ENCODE measurements around the gene PCBP3.

PCBP3 gene

GRCh38 chr21:45818276-45818903 lies 174.9 kb downstream of the PCBP3 start:
- Histone ChIP-seq H3K9me3 (ENCODE audit: control insufficient read depth in 1 of 2, low read length in 2 of 2) (no peaks in the 10 kb centered on the region), H3K4me1 (ENCODE audit: control insufficient read depth in 1 of 2, insufficient read depth in 2 of 2, low read length in 2 of 2) (peaks cover 0 to 6% of the 10 kb centered on the region in 2 donors), H3K27ac (ENCODE audit: low read depth, low read length) (no peak overlapping the region), H3K4me3 (ENCODE audit: low read depth in 1 of 2, low read length in 2 of 2) (no peak overlapping the region), H3K27me3 (ENCODE audit: control insufficient read depth in 1 of 2, insufficient read depth in 2 of 2, low read length in 2 of 2) (peaks cover 0 to 7% of the 10 kb centered on the region in 2 donors), H3K36me3 (ENCODE audit: control insufficient read depth in 1 of 2, insufficient read depth in 2 of 2, low read length in 2 of 2) (no peaks in the 10 kb centered on the region), H3K9ac (ENCODE audit: low read depth in 1 of 2, low read length in 2 of 2) (no peak overlapping the region)

DNA sequence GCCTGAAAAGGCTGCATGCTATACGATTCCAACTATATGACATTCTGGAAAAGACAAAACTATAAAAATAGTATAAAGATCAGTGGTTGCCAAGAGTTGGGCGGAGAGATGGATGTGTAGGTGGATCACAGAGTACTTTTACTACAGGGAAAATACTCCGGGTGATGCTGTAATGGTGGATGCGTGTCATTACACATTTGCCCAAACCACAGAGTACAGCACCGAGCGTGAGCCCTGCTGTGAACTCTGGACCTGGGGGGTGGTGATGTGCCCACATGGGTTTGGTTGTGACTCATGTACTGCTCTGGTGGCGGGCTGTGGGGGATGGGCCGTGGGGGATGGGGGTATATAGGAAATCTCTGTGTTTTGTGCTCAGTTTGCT lies 175.4 kb downstream of the PCBP3 start:
- Histone ChIP-seq H3K36me3 (ENCODE audit: control insufficient read depth in 1 of 2, insufficient read depth in 2 of 2, low read length in 2 of 2) (no peaks in the 10 kb centered on the region), H3K9ac (ENCODE audit: low read depth in 1 of 2, low read length in 2 of 2) (no peak overlapping the region), H3K4me3 (ENCODE audit: low read depth in 1 of 2, low read length in 2 of 2) (no peak overlapping the region), H3K4me1 (ENCODE audit: control insufficient read depth in 1 of 2, insufficient read depth in 2 of 2, low read length in 2 of 2) (peaks cover 0 to 6% of the 10 kb centered on the region in 2 donors), H3K9me3 (ENCODE audit: control insufficient read depth in 1 of 2, low read length in 2 of 2) (no peaks in the 10 kb centered on the region), H3K27ac (ENCODE audit: low read depth, low read length) (no peak overlapping the region), H3K27me3 (ENCODE audit: control insufficient read depth in 1 of 2, insufficient read depth in 2 of 2, low read length in 2 of 2) (peaks cover 0 to 7% of the 10 kb centered on the region in 2 donors)

DNA sequence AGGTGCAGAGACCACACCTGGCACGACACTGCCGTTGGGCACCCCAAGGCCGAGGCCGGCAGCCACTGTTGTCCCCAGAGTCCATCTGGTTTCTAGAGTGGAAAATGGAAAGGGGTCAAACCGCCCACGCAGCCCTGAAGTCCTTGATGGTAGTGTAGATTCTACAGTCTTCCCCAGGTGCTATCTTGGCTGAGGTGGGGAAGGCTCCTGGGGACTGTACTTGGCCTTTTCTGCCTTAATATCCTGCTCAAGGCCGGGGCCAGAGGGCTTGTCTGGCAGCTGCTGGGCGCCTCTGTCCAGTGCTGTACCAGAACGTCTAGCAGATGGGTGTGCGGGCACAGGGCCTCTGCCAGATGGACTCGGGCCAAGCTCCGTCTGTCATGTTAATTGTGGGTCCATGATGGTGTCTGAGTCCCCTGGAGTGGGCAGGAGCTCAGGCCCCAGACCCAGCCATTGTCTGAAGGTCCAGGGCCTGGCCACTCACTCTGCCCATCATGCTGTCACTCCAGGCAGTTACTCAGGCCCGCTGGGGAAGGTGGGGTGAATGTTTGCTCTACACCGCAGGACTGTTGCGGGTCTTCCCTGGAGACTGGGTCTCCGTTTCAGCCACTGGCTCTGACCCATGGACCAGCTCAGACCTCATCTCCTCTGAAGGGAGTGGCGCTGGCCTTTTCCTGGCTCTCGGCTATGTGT lies 176.1 kb downstream of the PCBP3 start:
- Histone ChIP-seq H3K27me3 (ENCODE audit: control insufficient read depth in 1 of 2, insufficient read depth in 2 of 2, low read length in 2 of 2) (peaks cover 0 to 7% of the 10 kb centered on the region in 2 donors), H3K27ac (ENCODE audit: low read depth, low read length) (no peak overlapping the region), H3K4me1 (ENCODE audit: control insufficient read depth in 1 of 2, insufficient read depth in 2 of 2, low read length in 2 of 2) (peaks cover 0 to 6% of the 10 kb centered on the region in 2 donors), H3K9ac (ENCODE audit: low read depth in 1 of 2, low read length in 2 of 2) (no peak overlapping the region), H3K9me3 (ENCODE audit: control insufficient read depth in 1 of 2, low read length in 2 of 2) (no peaks in the 10 kb centered on the region), H3K36me3 (ENCODE audit: control insufficient read depth in 1 of 2, insufficient read depth in 2 of 2, low read length in 2 of 2) (no peaks in the 10 kb centered on the region), H3K4me3 (ENCODE audit: low read depth in 1 of 2, low read length in 2 of 2) (no peak overlapping the region)

DNA sequence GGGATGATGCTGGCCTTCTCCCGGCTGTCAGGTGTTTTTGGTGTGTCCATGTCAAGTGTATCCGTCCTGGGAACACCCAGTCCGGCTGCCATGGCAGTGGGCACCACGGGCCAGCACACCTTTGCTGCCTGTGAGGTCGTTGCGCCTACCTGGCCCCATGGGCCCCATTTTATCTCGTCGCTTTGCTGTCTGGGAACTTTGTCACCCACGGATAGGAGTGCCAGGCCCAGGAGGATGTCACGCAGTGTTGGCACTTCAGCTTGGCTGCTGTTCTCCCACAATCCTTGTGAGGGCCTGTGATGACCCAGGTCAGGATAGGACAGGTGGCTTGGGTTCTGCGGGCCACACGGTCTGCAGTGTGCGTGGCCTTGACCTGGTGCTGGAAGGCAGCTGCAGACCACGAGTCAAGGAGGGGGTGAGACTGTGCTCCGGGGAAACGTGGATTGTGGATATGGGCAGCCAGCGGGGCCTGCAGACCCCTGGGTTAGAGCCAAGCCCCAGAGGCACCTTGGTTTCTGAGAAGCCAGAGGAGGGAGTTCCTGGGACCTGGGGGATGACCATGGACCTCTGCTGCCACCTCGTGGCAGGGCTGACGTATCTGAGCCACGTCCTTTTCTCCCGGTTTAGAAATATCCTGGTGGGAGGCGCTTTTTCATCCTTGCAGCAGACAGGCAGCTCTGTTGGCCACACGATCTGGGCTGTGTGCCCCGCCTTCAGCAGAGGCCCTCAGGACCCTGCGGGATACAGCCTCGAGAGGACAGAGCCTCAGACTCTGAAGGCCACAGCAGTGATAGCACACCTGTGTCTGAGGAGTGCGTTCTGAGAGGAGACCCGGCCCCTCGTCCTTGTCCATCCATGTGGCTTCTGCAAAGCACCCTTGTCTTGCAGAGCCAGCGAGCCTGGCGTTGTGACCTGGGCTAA lies 176.9 kb downstream of the PCBP3 start:
- no peak overlapping the region for H3K9ac ChIP-seq (ENCODE audit: low read depth in 1 of 2, low read length in 2 of 2)
- H3K4me3 ChIP-seq (ENCODE audit: low read depth in 1 of 2, low read length in 2 of 2) = no peak overlapping the region
- no peaks in the 10 kb centered on the region for H3K36me3 ChIP-seq (ENCODE audit: control insufficient read depth in 1 of 2, insufficient read depth in 2 of 2, low read length in 2 of 2)
- H3K9me3 ChIP-seq (ENCODE audit: control insufficient read depth in 1 of 2, low read length in 2 of 2) = no peaks in the 10 kb centered on the region
- no peak overlapping the region for H3K27ac ChIP-seq (ENCODE audit: low read depth, low read length)
- peaks cover 0 to 7% of the 10 kb centered on the region in 2 donors for H3K27me3 ChIP-seq (ENCODE audit: control insufficient read depth in 1 of 2, insufficient read depth in 2 of 2, low read length in 2 of 2)
- H3K4me1 ChIP-seq (ENCODE audit: control insufficient read depth in 1 of 2, insufficient read depth in 2 of 2, low read length in 2 of 2) = peaks cover 0 to 6% of the 10 kb centered on the region in 2 donors

DNA sequence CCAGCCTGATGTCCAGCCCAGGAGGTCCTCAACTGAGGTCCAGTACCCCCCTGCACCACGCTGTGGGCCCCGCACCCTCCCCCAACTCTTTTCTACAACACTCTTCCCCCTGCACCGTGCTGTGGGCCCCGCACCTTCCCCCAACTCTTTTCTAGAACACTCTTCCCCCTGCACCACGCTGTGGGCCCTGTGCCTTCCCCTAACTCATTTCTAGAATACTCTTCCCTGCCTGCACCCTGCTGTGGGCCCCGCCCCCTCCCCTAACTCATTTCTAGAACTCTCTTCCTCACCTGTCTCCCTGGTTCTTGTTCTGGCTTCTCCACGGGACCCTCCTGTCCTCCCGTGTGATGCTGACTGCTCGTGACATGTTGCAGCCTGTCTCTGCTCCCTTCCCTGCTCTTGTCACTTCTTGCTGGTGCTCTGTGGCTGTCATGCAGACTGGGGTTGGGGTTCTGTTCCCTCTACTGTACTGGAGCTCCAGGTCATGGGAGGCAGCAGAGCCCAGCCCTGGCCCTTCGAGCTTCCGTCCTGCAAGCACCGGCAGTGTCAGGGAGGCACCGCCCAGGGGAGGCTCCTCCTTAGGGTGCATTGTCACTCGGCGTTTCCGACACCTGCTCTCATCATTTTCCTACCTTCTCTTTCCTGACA lies 177.9 kb downstream of the PCBP3 start:
- Histone ChIP-seq H3K36me3 (ENCODE audit: control insufficient read depth in 1 of 2, insufficient read depth in 2 of 2, low read length in 2 of 2) (no peaks in the 10 kb centered on the region), H3K4me1 (ENCODE audit: control insufficient read depth in 1 of 2, insufficient read depth in 2 of 2, low read length in 2 of 2) (peaks cover 0 to 6% of the 10 kb centered on the region in 2 donors), H3K4me3 (ENCODE audit: low read depth in 1 of 2, low read length in 2 of 2) (no peak overlapping the region), H3K27me3 (ENCODE audit: control insufficient read depth in 1 of 2, insufficient read depth in 2 of 2, low read length in 2 of 2) (peaks cover 0 to 7% of the 10 kb centered on the region in 2 donors), H3K9me3 (ENCODE audit: control insufficient read depth in 1 of 2, low read length in 2 of 2) (no peaks in the 10 kb centered on the region), H3K27ac (ENCODE audit: low read depth, low read length) (no peak overlapping the region), H3K9ac (ENCODE audit: low read depth in 1 of 2, low read length in 2 of 2) (no peak overlapping the region)

DNA sequence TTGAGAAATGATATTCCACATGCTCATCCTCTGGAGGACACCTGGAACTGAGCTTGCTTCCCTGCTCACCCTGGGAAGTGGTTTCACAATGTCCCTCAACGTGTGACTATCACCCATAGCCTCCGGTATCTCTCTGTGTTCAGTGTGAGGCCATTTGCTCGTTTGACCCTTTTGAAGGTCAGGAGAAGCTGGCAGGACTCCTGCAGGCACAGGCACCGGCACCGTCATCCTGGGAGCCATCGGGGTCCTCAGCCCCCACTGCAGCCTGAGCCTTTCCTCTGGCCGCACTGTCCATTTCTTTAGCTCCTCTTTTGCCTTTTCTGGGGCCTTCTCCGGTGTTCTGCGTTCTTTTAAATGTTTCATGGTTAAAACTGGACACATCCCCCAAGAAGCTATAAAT lies 178.5 kb downstream of the PCBP3 start:
- H3K9me3 ChIP-seq (ENCODE audit: control insufficient read depth in 1 of 2, low read length in 2 of 2) = no peaks in the 10 kb centered on the region
- H3K27me3 ChIP-seq (ENCODE audit: control insufficient read depth in 1 of 2, insufficient read depth in 2 of 2, low read length in 2 of 2) = peaks cover 0 to 7% of the 10 kb centered on the region in 2 donors
- H3K4me3 ChIP-seq (ENCODE audit: low read depth in 1 of 2, low read length in 2 of 2) = no peak overlapping the region
- H3K4me1 ChIP-seq (ENCODE audit: control insufficient read depth in 1 of 2, insufficient read depth in 2 of 2, low read length in 2 of 2) = peaks cover 0 to 6% of the 10 kb centered on the region in 2 donors
- no peaks in the 10 kb centered on the region for H3K36me3 ChIP-seq (ENCODE audit: control insufficient read depth in 1 of 2, insufficient read depth in 2 of 2, low read length in 2 of 2)
- no peak overlapping the region for H3K9ac ChIP-seq (ENCODE audit: low read depth in 1 of 2, low read length in 2 of 2)
- H3K27ac ChIP-seq (ENCODE audit: low read depth, low read length) = no peak overlapping the region

GRCh38 chr21:45822429-45823099 lies 179.0 kb downstream of the PCBP3 start:
- no peaks in the 10 kb centered on the region for H3K9me3 ChIP-seq (ENCODE audit: control insufficient read depth in 1 of 2, low read length in 2 of 2)
- no peak overlapping the region for H3K27ac ChIP-seq (ENCODE audit: low read depth, low read length)
- H3K36me3 ChIP-seq (ENCODE audit: control insufficient read depth in 1 of 2, insufficient read depth in 2 of 2, low read length in 2 of 2) = no peaks in the 10 kb centered on the region
- H3K4me3 ChIP-seq (ENCODE audit: low read depth in 1 of 2, low read length in 2 of 2) = no peak overlapping the region
- H3K27me3 ChIP-seq (ENCODE audit: control insufficient read depth in 1 of 2, insufficient read depth in 2 of 2, low read length in 2 of 2) = peaks cover 0 to 7% of the 10 kb centered on the region in 2 donors
- H3K9ac ChIP-seq (ENCODE audit: low read depth in 1 of 2, low read length in 2 of 2) = no peak overlapping the region
- peaks cover 0 to 6% of the 10 kb centered on the region in 2 donors for H3K4me1 ChIP-seq (ENCODE audit: control insufficient read depth in 1 of 2, insufficient read depth in 2 of 2, low read length in 2 of 2)

DNA sequence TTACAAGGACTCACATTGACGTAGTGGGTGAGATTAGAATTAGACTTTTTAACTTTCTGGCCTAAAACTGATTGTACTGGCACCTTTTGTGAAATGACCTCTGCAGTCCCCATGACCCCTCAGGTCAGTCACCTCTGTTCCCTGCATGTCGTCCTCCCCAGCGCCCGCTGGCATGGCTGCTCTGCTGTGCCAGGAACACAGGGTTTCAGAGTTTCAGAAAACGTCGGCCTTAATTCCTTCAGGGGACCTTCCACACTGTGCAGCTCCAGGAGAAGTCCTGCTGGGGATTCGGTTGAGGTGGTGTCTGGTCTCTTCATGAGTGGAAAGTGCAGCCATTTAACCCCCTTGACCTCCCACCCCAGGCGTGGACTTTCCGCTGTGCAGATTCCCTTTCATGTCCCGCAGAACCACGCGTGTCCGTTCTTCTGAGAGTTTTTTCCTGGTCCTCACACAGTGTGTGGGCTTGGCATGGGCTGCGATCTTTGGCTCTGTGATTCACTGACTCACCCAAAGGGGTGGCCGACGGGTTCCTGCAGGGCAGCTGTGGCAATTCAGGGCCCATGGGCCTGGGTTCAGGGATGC lies 179.7 kb downstream of the PCBP3 start:
- peaks cover 0 to 7% of the 10 kb centered on the region in 2 donors for H3K27me3 ChIP-seq (ENCODE audit: control insufficient read depth in 1 of 2, insufficient read depth in 2 of 2, low read length in 2 of 2)
- H3K4me3 ChIP-seq (ENCODE audit: low read depth in 1 of 2, low read length in 2 of 2) = no peak overlapping the region
- no peaks in the 10 kb centered on the region for H3K9me3 ChIP-seq (ENCODE audit: control insufficient read depth in 1 of 2, low read length in 2 of 2)
- no peak overlapping the region for H3K27ac ChIP-seq (ENCODE audit: low read depth, low read length)
- H3K9ac ChIP-seq (ENCODE audit: low read depth in 1 of 2, low read length in 2 of 2) = no peak overlapping the region
- no peaks in the 10 kb centered on the region for H3K36me3 ChIP-seq (ENCODE audit: control insufficient read depth in 1 of 2, insufficient read depth in 2 of 2, low read length in 2 of 2)
- H3K4me1 ChIP-seq (ENCODE audit: control insufficient read depth in 1 of 2, insufficient read depth in 2 of 2, low read length in 2 of 2) = peaks cover 0 to 6% of the 10 kb centered on the region in 2 donors

DNA sequence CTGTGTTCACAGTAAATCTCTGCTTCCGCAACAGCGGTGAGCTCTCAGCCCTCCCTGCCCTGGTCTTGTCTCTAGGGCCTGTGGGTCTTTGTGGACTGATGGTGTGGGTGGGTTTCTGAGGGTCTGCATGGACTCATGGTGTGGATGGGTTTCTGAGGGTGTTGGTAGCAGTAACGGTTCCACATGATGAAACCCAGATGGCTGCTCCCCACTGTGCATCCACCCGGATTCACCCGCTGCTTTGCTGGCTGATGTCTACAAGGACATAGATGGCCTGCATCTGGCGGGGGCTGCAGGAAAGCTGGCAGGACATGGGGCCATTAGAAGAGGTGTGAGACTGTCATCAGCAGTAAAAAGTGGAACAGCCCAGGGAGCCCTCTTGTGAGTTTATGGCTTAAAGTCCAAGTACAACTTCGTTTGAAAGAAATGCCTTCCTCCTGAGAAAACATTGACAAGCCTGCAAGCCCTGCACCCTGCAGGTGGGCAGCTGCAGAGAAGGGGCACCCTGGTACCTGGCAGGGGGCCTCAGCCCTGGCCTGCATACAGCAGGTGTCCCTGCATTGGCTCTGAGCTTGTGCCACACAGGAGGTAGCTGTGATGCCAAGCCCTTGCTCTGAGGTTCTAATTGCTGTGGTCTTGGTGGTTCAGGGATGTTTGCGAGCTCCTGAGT lies 181.2 kb downstream of the PCBP3 start:
- no peaks in the 10 kb centered on the region for H3K36me3 ChIP-seq (ENCODE audit: control insufficient read depth in 1 of 2, insufficient read depth in 2 of 2, low read length in 2 of 2)
- peaks cover 0 to 7% of the 10 kb centered on the region in 2 donors for H3K27me3 ChIP-seq (ENCODE audit: control insufficient read depth in 1 of 2, insufficient read depth in 2 of 2, low read length in 2 of 2)
- no peak overlapping the region for H3K4me3 ChIP-seq (ENCODE audit: low read depth in 1 of 2, low read length in 2 of 2)
- no peaks in the 10 kb centered on the region for H3K4me1 ChIP-seq (ENCODE audit: control insufficient read depth in 1 of 2, insufficient read depth in 2 of 2, low read length in 2 of 2)
- no peak overlapping the region for H3K27ac ChIP-seq (ENCODE audit: low read depth, low read length)
- H3K9ac ChIP-seq (ENCODE audit: low read depth in 1 of 2, low read length in 2 of 2) = no peak overlapping the region
- no peaks in the 10 kb centered on the region for H3K9me3 ChIP-seq (ENCODE audit: control insufficient read depth in 1 of 2, low read length in 2 of 2)

Measured in duodenal mucosa (tissue), 2 donors.